ENCODE data around the gene CCL21.
A peak's percentile ranks its signal among the peaks of the same experiment; 100 is the strongest.

The CCL21 gene

DNA sequence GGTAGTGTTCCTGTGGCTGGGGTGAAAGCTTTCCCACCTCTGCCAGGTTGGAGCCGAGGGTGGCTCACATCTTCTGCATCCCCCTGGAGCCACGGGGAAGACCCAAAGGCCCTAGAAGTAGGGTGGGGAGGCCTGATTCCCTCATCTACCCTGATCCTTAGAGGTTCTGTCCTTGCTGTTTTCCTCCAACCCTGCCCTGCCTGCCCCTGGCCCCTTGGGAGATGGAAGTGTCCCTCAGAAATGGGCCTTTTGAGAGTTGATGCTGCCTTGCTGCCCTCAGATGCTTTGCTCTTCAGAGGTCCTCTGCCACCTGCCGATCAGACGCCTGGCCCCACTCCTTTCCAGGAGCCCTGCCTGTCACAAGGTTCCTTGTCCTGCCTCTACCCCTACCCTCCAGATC, 25.1 kb downstream of the CCL21 start:
- DNase-seq (ENCODE audit: low read depth): no peak
- TF ChIP-seq, protein P1, sequence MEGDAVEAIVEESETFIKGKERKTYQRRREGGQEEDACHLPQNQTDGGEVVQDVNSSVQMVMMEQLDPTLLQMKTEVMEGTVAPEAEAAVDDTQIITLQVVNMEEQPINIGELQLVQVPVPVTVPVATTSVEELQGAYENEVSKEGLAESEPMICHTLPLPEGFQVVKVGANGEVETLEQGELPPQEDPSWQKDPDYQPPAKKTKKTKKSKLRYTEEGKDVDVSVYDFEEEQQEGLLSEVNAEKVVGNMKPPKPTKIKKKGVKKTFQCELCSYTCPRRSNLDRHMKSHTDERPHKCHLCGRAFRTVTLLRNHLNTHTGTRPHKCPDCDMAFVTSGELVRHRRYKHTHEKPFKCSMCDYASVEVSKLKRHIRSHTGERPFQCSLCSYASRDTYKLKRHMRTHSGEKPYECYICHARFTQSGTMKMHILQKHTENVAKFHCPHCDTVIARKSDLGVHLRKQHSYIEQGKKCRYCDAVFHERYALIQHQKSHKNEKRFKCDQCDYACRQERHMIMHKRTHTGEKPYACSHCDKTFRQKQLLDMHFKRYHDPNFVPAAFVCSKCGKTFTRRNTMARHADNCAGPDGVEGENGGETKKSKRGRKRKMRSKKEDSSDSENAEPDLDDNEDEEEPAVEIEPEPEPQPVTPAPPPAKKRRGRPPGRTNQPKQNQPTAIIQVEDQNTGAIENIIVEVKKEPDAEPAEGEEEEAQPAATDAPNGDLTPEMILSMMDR (conservative IDR thresholded peaks at IDR 0.05; ENCODE audit: low read length): no peak
- no peak overlapping the region for H3K4me3 ChIP-seq (ENCODE audit: low read length)

DNA sequence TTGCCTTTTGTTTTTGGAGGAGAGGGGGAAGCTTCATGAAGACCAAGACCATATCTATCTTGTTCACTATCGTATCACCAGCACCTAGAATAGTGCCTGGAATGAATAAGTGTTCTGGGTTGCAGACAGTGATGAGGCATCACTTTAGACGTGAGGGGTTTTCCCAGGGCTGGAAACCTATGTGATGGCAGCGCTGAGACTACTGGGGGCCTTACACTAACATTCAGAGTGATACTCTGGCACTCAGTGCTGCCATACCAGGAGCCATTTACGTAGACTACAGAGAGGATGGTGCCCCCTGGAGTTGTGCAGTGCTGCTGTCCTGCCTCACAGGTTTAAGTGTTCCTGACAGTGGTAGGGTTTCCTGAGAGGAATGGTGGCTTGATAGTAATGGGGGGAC, 25.8 kb downstream of the CCL21 start:
- no peak overlapping the region for H3K4me3 ChIP-seq (ENCODE audit: low read length)
- TF ChIP-seq, protein P1 (conservative IDR thresholded peaks at IDR 0.05; ENCODE audit: low read length): no peak
- DNase-seq (ENCODE audit: low read depth): no peak

DNA sequence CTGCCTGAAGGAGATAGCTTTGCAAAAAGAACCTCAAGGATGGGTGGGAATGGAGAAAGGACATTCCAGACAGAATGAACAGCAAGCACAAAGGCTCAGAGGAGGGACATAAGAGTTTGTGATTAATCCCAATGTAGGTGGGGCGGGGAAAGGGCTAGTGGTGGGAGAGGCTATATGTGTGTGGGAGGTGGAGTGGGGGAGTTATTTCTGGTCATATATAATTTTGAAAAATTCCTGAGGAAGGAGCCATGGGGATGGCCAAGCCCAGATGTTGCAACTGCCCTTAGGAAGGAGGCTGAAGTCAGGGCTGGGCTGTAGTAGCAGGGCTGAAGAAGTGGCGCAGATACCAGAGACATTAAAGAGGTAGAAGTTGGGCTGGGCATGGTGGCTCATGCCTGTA, 34.1 kb downstream of the CCL21 start:
- no peak overlapping the region for H3K4me3 ChIP-seq (ENCODE audit: low read length)
- DNase-seq (ENCODE audit: low read depth): peak; percentile 28
- TF ChIP-seq, protein P1 (conservative IDR thresholded peaks at IDR 0.05; ENCODE audit: low read length): no peak

DNA sequence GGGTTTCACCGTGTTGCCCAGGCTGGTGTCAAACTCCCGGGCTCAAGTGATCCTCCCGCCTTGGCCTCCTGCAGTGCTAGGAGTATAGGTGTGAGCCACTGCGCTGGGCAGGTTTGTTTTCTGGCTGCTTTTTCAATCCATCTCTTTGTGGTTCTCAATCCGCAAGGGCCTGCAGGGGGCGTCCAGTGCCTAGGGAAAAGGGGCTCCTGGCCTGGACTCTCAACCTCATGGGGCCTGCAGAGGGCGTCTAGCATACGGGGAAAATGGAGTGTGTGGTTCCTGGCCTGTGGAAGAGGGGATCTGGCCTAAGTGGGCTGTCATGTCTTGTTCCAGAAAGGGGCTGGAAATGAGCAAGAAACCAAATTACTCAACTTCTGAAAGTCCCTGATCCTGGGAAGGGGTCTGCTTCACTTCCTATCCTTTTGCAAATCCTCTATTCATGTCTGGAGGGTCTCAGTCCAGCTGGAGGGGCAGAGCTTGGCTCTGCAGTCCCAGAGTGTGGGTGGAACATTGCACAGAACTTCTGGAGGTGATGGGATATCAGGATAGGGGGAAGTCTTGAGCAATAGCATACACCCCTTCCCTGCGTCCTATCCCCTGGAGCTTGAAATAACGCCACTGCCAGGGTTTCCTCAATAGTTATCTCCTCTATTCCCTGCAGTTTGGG, 34.8 kb downstream of the CCL21 start:
- H3K4me3 ChIP-seq (ENCODE audit: low read length): no peak overlapping the region
- TF ChIP-seq, protein P1 (conservative IDR thresholded peaks at IDR 0.05; ENCODE audit: low read length): peak; percentile 84
- peak; percentile 67 for DNase-seq (ENCODE audit: low read depth)

DNA sequence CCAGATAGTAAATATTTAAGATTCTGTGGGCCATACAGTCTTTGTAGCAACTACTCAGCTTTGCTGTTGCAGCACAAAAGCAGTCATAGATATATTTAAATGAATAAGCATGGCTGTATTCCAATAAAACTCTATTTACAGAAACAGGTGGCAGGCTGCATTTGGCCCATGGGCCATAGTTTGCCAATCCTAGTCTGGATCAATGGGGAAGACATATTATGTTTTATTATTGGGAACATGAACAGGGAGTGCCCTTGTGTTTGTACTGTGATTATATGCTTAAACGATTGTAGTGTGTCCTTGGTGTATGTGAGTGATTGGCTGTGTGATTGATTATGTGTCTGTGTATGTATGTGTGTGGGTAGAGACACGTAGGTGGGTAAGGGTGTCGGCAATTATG, 35.5 kb downstream of the CCL21 start:
- TF ChIP-seq, protein P1 (conservative IDR thresholded peaks at IDR 0.05; ENCODE audit: low read length): no peak
- no peak for DNase-seq (ENCODE audit: low read depth)
- H3K4me3 ChIP-seq (ENCODE audit: low read length): no peak overlapping the region

DNA sequence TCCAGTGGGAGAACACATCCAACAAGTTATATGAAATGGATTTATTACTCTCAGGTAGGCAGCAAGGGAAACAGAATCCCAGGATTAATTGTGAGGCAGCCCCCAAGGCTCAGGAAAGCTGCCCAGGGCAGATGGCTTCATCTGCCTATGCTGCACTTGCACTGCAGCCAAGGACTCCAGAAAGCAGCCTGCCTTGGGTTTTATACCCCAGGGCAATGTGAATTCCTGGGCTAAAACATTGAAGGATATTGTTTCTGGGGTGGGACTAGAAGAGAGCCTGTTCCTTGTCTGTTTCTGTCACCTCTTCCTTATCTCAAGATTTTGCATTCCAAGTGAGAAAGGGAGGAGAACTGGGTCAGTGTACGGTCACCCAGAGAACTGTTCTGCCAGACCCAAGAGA, 38.6 kb downstream of the CCL21 start:
- no peak for DNase-seq (ENCODE audit: low read depth)

More for the DNA sequence above, 38.6 kb downstream of the CCL21 start:
- TF ChIP-seq, protein P1 (conservative IDR thresholded peaks at IDR 0.05; ENCODE audit: low read length): no peak
- no peak overlapping the region for H3K4me3 ChIP-seq (ENCODE audit: low read length)

Data from AG10803 (cell line).